Gastroesophageal sphincter (tissue), 3 donors: ENCODE results near the gene GGCX.

Experiments
- POLR2AphosphoS5 ChIP-seq: sonication (generic); formaldehyde crosslinking; IDR thresholded peaks from one replicate; pipeline ENCODE4 v1.6.1; 2017; ENCODE audit warnings: antibody characterized with exemption
- TF ChIP-seq, protein P1 (sequence below), 4 experiments: fragments of 200-600 bp in 2 of 4; fragments of 450-650 bp in 2 of 4; sonication (generic) in 1 of 4; IDR thresholded peaks; one replicate each; pipeline ENCODE4 v1.5.1; 2017 to 2019; ENCODE audit warnings: antibody characterized with exemption in 4 of 4, mild to moderate bottlenecking in 2 of 4, moderate library complexity in 2 of 4

DNA sequence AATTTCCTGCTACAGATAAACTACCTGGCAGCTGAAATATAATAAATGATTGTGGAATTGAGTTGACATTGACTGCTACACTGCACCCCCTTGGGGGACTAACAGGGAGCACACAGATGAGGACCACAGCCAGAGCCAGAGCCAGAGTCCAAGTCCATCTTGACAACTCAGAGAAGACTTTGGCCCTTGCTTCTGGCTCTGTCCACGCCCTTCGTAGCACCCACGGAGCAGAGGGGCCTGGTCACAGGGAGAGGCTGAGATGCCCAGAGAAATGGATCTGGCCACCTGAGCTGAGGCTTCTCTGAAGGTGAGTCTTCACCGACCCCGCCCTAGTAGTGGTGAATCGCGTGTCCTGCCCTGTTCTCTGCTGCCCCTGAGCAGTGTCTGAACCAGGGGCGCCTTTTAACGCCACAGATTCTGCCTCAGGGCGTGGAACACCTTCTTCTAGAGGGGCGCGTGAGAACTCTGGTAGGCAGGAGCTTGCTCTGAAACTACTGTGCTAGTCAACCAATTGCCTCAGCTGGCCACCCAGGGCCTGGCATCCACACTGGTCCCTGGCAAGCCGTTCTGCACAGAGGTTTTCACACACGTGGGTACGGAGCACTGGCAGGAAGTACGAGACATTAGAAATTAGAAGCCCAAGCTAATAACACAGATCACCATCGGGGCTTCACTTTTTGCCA, 58.0 kb downstream of the GGCX start:
- TF ChIP-seq, protein P1, sequence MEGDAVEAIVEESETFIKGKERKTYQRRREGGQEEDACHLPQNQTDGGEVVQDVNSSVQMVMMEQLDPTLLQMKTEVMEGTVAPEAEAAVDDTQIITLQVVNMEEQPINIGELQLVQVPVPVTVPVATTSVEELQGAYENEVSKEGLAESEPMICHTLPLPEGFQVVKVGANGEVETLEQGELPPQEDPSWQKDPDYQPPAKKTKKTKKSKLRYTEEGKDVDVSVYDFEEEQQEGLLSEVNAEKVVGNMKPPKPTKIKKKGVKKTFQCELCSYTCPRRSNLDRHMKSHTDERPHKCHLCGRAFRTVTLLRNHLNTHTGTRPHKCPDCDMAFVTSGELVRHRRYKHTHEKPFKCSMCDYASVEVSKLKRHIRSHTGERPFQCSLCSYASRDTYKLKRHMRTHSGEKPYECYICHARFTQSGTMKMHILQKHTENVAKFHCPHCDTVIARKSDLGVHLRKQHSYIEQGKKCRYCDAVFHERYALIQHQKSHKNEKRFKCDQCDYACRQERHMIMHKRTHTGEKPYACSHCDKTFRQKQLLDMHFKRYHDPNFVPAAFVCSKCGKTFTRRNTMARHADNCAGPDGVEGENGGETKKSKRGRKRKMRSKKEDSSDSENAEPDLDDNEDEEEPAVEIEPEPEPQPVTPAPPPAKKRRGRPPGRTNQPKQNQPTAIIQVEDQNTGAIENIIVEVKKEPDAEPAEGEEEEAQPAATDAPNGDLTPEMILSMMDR (IDR thresholded peaks at IDR 0.05) = no peak
- TF ChIP-seq POLR2AphosphoS5 = no peak
